Osteocyte (in vitro differentiated cells): ENCODE results near the gene METRN. TPM values are rescaled to one million over a fixed set of nuclear protein-coding genes. Genes with fewer than 3 reads are reported as not detected.

Experiments used
- DNase-seq: peaks from one replicate; pipeline ENCODE4 v3.0.0; 2021; ENCODE audit warnings: mixed read lengths; ENCODE audit not compliant: unreplicated experiment; ENCODE audit errors: extremely low spot score
- H3K27ac Mint-ChIP-seq: one replicate; pipeline ENCODE4 v1.8.0; 2021; ENCODE audit warnings: mild to moderate bottlenecking, mixed read lengths; ENCODE audit not compliant: unreplicated experiment
- H3K27me3 Mint-ChIP-seq: one replicate; pipeline ENCODE4 v1.8.0; 2021; ENCODE audit warnings: mixed read lengths; ENCODE audit not compliant: unreplicated experiment
- H3K36me3 Mint-ChIP-seq: one replicate; pipeline ENCODE4 v1.8.0; 2021; ENCODE audit warnings: mixed read lengths; ENCODE audit not compliant: unreplicated experiment
- H3K4me1 Mint-ChIP-seq: one replicate; pipeline ENCODE4 v1.8.0; 2021; ENCODE audit warnings: mixed read lengths; ENCODE audit not compliant: unreplicated experiment
- H3K4me3 Mint-ChIP-seq: one replicate; pipeline ENCODE4 v1.8.0; 2021; ENCODE audit warnings: mild to moderate bottlenecking, moderate library complexity, mixed read lengths; ENCODE audit not compliant: unreplicated experiment
- H3K9me3 Mint-ChIP-seq: one replicate; pipeline ENCODE4 v1.8.0; 2021; ENCODE audit warnings: mixed read lengths; ENCODE audit not compliant: unreplicated experiment
- total RNA-seq: library from RNA; stranded (reverse); gene quantifications from 2 replicates; pipeline ENCODE4 v1.2.1, GENCODE V29; 2021
- TF ChIP-seq, protein P1 (sequence below): fragments of 200-600 bp; sonication (generic); IDR thresholded peaks from 2 replicates; pipeline ENCODE4 v1.5.0; 2021; ENCODE audit warnings: antibody characterized with exemption, mild to moderate bottlenecking, moderate library complexity

Gene METRN
- total RNA-seq, 1 donor from 2014 or later = 49.7 TPM

DNA sequence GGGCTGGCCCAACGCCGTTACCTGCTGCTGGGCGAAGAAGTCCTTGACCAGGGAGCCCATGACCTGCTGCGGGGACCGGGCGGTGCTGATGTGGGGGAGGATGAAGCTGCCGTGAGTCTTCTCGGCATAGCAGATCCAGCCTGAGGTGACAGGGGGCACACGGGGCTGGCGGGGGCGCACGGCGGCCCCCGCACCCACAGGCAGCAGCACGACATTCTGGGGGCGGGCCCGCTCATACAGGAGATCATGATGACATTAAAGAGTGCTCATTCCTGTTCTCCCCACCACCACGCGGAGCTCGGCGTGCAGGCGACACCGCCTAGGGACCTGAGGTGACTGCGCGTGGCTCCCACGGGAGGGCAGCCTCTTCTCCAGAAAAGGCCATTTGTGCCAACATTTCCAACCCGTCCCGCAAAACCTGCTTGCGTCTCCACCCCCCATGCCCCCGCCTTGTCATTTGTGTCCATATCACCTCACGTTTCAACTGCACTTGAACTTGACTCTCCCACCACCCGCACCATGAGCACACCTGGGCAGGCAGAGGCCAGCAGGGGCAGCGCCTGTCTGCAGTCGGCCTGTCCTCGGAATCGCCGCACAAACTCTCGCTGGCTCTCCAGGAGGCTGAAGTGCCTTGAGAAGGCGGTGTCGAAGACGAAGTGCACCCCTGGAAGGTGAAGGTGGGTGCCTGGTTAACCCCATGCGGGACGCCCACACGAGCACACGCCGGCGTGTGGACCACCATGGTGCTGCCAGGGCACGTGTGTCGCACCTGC is 19.5 kb downstream of the METRN start:
- Mint-ChIP-seq H3K27me3 (no peaks in the 10 kb centered on the region), H3K4me1 (peaks cover 4% of the 10 kb centered on the region), H3K27ac (no peak overlapping the region), H3K9me3 (no peaks in the 10 kb centered on the region), H3K4me3 (no peak overlapping the region), H3K36me3 (peaks cover 12% of the 10 kb centered on the region)
- TF ChIP-seq, protein P1, sequence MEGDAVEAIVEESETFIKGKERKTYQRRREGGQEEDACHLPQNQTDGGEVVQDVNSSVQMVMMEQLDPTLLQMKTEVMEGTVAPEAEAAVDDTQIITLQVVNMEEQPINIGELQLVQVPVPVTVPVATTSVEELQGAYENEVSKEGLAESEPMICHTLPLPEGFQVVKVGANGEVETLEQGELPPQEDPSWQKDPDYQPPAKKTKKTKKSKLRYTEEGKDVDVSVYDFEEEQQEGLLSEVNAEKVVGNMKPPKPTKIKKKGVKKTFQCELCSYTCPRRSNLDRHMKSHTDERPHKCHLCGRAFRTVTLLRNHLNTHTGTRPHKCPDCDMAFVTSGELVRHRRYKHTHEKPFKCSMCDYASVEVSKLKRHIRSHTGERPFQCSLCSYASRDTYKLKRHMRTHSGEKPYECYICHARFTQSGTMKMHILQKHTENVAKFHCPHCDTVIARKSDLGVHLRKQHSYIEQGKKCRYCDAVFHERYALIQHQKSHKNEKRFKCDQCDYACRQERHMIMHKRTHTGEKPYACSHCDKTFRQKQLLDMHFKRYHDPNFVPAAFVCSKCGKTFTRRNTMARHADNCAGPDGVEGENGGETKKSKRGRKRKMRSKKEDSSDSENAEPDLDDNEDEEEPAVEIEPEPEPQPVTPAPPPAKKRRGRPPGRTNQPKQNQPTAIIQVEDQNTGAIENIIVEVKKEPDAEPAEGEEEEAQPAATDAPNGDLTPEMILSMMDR = no peak
- DNase-seq = peak; percentile 82

DNA sequence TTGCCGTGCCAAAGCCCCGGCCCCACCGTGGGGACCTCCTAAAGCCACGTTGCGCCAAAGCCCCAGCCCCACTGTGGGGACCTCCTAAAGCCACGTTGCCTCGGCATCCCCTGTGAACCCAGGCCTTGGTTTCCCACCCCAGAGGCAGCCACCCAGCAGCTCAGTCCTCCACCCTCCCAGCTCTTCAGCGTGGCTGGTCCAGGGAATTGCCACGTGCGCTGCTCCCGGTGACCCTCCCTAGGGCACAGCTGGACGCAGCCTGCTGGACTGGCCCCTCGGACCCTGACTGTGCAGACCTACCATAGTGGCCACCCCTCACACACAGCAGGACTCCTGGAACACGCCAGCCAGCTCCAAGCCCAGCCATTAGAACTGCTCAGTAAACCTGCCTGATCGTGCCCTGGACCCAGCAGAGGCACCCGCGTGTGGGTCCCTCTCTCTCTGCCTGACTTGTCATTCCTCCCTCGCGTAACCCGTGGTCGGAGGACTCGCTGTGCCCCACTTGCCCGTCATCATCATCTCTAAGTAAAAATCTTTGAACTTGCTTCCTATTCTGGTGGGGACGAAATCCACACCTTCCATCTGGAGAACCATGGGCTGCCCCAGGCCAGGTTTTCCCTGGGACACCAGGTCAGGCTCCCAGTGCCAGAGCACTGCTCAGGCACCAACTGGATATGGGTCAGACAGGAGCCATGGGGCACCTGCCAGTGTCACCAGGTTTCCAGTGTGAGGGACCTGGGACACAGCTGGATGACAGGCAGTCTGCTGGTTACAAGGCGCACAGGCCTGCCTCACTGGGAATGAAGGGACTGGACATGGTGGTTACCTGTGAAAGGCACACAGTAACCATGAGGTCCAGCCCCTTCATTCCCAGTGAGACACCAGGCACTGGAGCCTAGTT is 20.3 kb downstream of the METRN start:
- no peak overlapping the region for H3K27ac Mint-ChIP-seq

DNA sequence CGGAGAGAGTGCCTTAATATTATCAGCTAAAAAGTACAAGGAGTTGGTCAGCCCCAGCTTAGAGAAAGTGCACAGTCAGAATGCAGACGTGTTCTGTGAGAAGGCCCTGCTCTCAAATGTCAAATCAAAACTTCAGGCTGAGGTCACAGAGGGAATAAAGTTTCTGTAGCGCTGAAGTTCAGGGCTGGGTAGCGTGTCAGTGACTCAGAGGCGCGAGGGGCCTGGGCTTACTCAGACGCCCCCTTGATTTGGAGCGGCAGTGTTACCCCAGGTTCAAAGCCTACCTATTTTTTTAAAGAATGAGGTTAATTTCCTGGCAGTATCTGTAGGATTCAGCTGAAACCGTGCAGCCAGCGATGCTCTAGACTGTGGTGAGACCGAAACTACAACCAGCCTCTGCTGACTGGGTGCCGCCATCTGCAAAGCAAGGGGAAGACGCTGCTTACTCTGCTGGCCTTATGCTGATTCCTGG is 21.1 kb downstream of the METRN start:
- no peak overlapping the region for H3K4me3 Mint-ChIP-seq
- no peaks in the 10 kb centered on the region for H3K27me3 Mint-ChIP-seq
- peaks cover 12% of the 10 kb centered on the region for H3K36me3 Mint-ChIP-seq
- no peak for DNase-seq
- H3K9me3 Mint-ChIP-seq = no peaks in the 10 kb centered on the region
- H3K4me1 Mint-ChIP-seq = peaks cover 8% of the 10 kb centered on the region
- TF ChIP-seq, protein P1 = no peak
- H3K27ac Mint-ChIP-seq = no peak overlapping the region

More for the DNA sequence above, 20.3 kb downstream of the METRN start:
- Mint-ChIP-seq H3K9me3 (no peaks in the 10 kb centered on the region), H3K36me3 (peaks cover 12% of the 10 kb centered on the region), H3K4me3 (no peak overlapping the region), H3K4me1 (peaks cover 8% of the 10 kb centered on the region), H3K27me3 (no peaks in the 10 kb centered on the region)
- TF ChIP-seq, protein P1 = no peak
- DNase-seq = no peak

DNA sequence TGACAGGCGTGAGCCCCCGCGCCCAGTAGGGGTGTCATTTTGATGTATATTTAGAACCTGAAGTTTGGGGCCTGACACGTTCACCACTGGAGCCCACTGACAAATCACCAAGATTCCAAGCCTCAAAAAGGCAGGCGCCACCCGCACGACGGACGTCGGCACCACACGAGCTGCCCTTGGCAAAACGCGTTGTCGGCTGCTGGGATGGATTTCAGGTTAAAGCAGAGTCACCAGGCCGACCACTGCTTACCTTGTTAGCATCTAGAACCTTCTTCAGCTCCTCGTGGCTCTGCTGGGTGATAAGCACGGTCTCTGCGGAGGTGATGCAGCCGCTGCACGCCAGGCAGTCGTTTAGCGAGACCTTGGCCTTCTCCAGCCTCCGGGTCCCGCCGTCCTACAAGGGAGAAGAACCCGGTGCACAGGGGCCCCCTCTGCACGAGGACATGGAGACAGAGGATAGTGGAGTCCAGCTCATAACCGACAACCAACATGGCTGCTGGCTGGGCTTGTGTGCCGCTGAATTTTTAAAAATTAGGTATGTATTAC is 22.1 kb downstream of the METRN start:
- H3K9me3 Mint-ChIP-seq = no peaks in the 10 kb centered on the region
- H3K4me1 Mint-ChIP-seq = peaks cover 8% of the 10 kb centered on the region
- H3K4me3 Mint-ChIP-seq = no peak overlapping the region
- DNase-seq = peak; percentile 82
- H3K36me3 Mint-ChIP-seq = peaks cover 12% of the 10 kb centered on the region
- H3K27me3 Mint-ChIP-seq = no peaks in the 10 kb centered on the region
- TF ChIP-seq, protein P1 = no peak
- H3K27ac Mint-ChIP-seq = no peak overlapping the region
